Measurements from ENCODE around the gene ADAMTS12.

GRCh38 chr5:33738097-33738496 lies 153.7 kb downstream of the ADAMTS12 start:
- no peak for TF ChIP-seq CTCF (IDR thresholded peaks at IDR 0.05)
- TF ChIP-seq POLR2A (IDR thresholded peaks at IDR 0.05) = no peak

All from body of pancreas (tissue), 4 donors.